GM18868 (cell line): ENCODE data around the gene MRAS.
"Not testable (repeated sequence)": the region's sequence is repeated elsewhere in the genome, so short reads cannot be mapped to it uniquely, and the experiment has no call there.

Source experiments
- ATAC-seq: cut with Tn5 transposase; IDR thresholded peaks from one replicate; pipeline ENCODE4 v1.9.1; 2021; ENCODE audit warnings: mild to moderate bottlenecking, moderate library complexity; ENCODE audit not compliant: unreplicated experiment

Gene MRAS

DNA sequence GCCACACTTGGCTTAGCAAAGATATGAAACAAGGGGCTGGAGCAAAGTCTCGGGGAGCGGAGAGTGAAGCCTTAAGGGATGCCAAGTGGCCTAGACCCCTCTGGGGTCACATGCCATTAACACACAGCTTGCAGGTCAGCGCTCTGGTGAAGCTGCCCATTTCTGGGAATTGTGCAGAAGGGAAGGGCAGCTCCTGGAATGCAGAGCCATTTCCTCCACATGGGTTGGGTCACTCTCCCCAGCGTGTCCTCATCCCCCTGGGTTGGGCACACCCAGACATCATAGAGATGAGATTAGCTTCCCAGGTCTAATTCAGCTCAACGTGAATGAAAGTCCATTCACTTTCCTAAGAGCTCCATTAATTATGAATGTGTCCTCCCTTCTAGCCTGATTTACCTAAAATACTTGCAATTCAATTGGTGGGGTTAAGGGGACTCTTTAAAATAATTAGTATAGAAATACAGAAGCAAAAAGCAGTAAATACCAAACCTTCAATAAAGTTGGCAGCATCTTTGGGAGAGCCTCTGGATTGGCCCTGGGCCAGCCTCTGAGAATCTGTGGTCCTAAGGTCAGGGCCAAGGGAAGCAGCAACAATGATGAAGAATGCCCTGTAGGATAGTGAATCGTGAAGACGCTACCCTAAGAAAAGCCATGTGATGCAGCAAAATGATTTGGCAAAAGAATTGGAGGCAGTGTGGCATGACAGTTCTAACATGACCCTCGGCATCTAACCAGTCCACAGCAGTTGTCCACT is 17.8 kb downstream of the MRAS start:
- ATAC-seq: no peak

DNA sequence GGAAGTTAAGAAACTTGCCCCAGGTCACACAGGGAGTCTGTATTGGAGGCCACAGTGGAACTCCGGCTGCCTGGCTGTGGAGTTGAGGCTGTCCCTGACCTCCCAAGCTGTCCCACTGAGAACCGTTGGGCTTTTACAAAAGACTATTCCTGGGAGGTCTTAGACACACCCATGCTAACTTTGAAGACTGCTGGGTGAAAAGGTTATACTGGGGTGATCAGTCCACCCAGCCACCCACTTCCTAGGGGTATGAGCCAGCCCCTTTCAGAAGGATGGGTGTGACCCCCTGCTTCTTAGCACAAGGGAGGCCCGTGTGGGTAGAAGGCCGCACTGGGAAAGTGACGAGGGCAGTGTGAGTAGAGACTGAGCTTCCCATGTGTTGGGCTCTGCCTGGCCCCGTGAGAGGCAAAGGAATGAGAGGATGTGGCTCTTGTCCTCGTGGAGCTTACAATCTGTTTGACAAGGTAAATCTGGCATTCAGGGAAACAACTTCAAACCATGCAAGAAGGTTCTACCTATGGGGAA is 19.0 kb downstream of the MRAS start:
- no peak for ATAC-seq

DNA sequence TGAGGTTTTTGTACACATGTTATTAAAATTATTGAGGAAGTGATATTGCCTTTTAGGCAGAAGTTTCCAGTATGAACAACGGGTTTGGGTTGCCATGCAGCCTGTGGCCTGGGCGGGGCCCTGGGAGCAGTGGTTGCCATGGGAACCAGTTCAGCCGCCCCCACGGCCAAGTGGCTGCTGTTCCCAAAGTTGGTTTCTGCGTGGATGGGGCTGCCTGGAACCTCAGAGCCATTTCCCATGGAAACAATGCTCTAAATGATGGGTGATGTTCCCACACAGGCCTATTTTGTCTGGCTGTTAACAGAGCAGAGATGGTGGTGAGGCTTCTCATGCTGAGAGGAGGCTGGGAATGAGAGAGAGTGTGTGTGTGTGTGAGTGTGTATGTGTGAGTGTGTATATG is 19.5 kb downstream of the MRAS start:
- ATAC-seq: no peak

DNA sequence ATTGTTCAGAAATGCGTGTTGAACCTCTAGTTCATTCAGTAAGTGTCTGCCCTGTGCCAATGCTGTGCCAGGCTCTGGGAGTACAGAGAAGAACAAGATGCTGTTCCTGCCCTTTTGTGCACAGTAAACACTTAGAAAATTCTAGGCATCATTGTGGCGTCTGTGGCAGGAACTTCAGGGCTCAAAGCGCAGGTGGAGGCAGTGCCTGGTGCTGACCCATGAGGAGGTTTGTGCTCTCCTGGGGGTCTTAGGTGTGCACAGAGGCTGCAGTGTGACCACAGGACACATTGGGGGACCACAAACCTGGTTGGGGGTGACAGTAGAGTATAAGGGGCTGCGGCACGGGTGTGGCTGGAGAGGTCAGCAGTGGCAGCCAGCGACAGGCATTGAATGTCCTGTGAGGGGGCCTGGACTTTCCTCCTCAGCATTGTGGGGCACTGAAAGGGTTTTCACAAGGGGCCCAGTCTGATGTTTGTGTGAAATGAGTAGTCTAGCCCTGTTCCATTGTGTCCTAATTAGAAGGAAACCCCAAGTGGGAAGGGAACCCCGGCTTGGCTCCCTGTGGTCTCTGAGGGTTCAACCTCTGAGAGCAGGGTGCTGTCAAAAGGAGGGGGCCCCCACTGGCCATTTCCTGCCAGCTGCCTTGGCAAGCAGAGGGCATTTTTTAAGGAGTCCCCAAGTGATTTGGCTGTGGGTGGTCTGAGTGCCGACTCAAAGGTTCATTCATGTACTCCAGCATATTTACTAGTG is 20.9 kb downstream of the MRAS start:
- no peak for ATAC-seq

DNA sequence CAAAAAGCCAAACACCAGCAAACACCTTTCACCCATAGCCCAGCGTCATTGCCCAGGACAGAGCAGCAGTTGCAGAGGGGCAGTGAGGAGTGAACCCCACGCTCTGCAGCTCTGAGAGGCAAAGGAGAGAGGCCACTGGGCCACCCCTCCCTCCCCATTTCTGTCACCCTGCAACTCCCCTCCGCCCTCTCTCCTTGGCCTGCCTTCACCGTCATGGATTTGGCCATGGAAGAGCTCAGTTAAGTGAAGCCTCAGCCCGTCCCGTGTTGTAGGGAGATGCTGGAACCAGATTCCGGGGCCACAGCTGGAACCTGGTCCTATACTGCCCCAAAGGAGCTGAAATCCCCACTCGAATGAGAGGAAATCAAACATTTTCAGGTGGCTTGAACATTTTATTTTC is 21.9 kb downstream of the MRAS start:
- ATAC-seq: no peak

DNA sequence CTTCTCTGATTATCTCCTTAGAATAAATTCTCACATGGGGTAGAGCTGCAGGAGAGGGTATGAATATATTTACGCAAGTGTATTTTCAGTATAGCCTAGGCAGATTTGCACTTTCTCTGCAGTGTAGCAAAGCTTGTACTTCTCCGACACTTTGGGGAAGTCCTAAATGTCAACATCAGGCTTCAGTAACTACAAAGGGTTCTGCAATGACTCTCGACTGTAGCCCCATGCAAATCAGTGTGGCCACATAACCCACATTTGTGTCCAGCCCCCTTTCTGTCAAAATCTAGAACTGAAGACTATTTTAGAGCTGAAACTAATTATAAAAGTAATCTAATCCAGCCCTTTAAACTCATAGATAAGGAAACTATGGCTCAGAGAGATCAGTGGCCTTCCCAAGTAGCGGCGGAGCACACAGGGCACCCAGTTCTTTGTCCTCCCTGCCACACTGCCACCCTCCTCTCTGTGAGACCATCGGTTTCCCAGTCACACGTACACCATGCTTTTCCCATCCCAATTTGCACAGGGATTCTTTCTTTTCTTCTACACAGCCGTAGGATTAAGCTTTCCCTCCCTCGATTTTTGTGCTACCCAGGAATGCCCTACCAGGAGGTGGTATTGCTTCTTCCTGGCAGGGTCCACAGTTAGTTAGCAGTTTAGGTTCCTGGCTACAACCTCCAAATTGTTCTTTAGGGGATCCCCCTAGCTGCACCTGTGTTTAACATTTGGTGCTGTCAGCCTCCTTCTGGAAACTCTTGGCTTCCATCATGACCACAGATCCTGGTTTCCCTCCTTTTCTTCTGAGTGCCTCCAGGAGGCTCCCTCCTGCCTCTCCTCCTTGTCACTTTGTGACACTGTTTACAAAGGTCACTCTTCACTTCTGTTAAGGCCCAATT is 22.9 kb downstream of the MRAS start:
- peak; percentile 100 for ATAC-seq

DNA sequence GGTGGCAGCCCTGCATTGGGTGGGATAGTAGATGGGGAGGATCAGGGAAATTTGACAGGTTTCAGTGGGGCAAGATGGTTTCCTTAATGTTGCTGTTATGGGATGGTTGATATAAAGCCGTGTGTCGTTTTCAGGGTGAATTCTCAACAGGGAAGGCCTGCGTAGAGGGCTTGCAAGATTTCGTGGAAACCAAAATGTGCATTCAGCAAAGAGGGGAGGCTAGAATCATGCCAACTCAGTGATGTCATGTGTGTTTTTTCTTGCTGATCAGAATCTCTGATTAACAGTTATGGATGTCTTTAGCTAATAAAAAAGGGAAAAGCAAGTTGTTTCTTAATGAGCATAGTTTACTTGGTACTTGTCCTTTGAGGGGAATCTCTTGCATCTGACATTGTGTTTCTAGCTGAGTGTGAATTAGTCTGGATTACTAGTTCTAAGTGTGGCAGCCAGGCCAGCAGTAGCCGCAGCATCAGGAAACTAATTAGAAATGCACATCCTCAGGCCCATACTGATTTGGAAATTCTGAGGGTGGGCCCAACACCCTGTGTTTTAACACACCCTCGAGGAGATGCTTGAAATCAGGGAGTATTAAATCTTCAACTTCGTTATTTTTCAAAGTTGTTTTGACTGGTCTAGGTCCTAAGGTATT is 24.8 kb downstream of the MRAS start:
- no peak for ATAC-seq

DNA sequence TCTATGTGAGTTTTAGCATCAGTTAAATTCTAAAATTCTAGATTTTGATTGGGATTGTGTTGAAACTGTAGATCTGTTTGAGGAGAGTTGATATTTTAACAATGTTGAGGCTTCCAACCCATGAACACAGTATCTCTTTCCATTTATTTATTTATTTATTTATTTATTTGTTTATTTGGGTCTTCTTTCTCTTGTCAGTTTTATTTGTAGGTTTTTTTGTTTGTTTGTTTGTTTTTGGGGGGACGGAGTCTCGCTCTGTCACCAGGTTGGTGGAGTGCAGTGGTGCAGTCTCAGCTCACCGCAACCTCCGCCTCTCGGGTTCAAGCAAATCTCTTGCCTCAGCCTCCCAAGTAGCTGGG is 25.3 kb downstream of the MRAS start:
- no peak for ATAC-seq

DNA sequence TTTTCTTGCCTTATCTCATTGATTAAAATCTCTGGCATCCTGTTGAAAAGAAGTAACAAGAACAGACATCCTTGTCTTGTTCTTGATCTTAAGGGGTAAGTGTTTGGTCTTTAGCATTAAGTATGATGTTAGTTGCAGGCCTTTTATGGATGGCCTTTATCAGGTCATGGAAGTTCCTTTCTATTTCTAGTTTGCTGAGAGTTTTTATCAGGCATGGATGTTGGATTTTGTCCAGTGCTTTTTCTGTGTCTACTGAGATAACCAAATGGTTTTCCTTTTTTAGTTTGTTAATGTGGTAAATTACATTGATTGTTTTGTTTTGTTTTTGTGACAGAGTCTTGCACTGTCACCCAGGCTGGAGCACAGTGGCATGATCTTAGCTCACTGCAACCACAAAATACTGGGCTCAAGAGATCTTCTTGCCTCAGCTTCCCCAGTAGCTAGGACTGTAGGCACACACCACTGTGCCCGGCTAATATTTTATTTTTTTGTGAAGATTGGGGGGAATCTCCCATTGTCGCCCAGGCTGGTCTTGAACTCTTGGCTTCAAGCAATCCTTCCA is 26.3 kb downstream of the MRAS start:
- no peak for ATAC-seq

DNA sequence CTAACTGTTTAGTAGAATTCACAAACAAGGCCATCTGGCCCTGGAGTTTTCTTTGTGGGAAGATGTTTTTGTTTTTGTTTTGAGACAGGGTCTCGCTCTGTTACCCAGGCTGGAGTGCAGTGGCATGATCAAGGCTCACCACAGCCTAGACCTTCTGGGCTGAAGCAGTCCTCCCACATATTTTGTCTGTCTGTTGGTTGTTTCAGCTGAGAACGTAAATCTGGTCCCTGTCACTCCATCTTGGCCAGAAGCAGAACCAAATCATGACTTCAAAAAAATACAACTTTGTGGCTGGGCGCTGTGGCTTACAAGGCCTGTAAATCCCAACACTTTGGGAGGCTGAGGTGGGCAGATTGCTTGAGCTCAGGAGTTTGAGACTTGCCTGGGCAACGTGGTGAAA is 27.1 kb downstream of the MRAS start:
- ATAC-seq: no peak

DNA sequence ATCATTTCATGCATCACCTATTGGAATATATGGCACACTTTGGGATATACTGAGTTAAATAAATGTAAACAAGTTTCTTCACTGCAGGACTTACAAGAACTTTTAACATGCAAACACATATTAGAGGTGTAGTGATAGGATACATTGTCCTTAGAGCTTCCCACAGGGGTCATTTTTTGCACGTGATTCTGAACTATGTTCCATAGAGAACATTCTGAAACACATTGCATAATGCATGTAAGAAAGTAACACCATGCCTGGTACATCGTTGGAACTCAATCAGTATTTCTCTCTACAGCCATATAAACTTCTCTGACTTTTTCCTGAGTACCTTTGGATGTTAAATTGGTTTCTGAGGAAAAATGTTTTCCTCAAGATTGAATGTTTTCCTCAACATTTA is 28.3 kb downstream of the MRAS start:
- ATAC-seq: no peak

DNA sequence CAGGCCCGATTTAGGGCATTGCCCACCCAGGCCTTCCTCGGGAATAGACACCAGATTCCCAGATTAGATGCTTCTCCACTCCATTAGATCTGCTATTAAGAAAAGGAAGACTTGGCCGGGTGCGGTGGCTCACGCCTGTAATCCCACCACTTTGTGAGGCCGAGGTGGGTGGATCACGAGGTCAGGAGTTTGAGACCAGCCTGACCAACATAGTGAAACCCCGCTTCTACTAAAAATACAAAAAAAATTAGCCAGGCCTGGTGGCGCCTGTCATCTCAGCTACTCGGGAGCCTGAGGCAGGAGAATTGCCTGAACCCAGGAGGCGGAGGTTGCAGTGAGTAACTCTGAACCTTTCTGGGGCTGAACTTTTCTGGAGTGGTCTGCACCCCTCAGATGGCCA is 28.8 kb downstream of the MRAS start:
- ATAC-seq: not testable (repeated sequence)

DNA sequence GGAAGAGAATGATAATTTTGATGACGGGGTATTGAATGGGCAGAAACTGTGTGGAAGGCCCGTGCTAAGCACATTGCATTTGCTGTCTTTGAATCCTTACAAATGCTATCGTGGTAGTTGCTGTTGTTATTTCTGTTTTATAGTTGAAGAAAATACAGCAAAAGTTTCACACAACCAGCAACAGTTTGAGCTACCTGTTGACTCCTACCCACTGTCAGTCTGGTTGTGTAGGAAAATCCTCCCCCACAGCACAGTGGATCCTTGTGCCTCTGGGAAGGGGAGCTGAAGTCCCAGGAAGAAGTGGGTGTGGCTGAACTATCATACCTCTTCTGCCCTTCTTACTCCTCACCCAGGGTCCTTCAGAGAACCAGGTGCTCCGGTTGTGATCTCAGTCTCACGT is 29.4 kb downstream of the MRAS start:
- no peak for ATAC-seq

DNA sequence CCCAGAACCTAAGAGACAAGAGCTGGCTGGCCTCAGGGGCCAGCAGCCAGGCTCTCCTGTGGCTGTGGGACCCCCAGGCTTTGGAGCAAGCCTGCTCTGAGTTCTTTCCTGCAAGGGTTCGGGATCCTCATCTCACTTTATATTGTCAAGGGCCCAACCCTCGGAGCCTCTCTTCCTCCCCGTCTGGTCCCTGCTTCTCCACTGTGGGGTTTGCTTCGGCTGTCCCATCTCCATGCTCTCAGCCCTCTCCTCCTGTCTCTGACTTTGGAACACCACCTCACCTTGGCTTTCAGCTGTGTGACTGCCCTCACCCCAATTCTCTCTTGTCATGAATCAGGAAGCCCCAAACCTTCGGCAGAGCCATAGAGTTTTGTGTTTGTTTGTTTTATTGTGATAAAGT is 30.0 kb downstream of the MRAS start:
- ATAC-seq: no peak

DNA sequence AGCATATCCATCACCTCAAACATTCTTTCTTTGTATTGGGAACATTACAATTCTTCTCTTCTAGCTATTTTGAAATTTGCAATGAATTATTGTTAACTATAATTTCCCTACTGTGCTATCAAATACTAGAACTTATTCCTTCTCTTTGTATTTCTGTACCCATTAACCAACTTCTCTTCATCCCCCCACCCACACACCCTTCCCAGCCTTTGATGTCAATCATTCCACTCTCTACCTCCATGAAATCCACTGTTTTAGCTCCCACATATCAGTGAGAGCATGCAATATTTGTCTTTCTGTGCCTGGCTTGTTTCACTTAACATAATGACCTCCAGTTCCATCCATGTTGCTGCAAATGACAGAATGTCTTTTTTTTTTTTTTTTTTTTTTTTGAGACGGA is 30.6 kb downstream of the MRAS start:
- ATAC-seq: no peak

DNA sequence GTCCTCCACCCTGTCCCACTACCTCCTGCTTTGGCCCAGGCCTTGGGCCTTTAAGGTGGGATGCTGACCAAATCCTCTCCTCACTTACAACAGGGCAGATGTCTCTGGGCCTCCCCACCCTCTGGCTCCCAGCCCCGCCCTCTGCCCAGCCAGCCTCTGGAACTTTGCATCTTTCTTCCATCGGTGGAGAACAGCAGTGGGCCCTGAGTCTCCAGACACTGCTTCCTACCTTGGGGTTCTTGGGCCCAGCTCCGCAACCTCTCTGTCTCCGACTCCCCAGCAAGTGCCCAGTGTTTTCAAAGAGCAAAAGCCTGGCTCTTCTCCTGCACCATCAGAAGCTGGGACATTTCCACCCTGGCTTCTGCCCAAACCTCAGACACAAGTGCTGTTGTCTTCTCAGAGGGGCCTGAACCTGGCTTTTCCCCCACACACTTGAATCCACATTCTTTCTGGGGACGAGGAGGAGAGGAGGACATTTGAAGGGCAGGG is 33.1 kb downstream of the MRAS start:
- no peak for ATAC-seq

DNA sequence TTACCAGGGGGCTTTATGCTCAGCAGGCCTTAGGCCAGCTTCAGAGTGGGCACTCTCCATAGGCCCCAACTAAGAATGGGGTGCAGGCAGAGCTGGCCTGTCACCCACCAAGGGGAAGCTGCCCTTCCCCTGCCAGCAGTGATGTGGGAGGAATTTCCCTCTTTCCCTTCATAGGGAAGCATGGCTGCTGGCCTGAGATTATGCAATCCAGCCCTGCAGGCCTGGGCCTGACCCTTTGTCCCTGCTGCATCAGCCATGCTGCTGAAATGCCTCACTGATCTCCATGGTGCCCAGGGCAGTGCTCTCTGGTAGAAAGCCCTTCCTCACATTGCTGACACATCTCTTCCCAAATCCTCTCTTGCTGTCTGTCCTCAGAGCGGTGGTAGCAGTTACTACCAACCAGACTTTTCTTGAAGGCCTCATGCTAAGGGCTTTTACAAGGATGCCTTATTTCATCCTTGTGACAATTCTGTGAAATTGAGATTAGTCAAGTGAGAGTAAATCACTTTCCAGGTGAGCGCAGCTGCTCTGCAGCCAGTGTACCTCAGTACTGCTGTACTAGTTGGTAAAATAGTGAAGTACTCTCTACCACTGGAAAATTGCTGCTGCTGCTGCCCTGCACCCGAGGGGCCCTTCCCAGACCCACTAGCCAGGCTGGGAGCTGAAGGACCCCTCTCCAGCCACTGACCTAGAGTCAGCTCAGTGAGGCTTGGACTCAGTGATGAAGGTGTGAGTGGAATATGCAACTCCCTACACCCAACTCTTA is 33.8 kb downstream of the MRAS start:
- no peak for ATAC-seq

DNA sequence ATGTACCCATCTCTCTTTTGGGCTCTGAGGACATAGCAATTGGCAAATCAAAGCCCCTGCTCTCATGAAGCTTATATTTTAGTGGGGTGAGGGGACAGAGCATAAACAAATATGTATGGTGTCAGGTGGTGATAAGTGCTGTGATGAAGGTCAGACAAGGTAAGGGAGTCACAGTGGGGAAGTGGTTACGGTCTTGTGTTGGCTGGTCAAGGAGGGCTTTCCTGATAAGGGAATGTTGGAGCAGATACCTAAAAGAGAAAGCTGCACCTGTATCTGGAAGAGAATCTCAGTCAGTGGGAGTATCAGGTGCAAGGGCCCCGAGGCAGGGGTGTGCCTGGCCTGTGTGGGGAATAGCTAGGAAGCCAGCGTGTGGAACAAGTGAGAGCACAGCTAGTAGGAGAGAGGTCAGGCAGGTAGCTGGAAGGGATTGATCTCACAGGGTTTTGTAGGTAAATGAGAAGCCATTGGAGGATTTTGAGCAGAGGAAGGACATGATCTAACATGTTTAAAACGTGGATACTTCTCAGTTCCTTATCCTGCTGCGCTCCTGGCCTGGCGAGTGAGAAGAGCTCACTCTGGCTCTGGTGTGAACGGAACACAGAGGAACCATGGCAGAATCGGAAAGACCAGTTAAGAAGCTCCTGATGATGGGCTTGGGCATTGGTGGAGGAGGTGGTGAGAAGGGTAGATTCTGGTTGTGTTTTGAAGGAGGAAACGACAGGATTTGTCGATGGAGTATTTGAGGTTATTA is 35.5 kb downstream of the MRAS start:
- no peak for ATAC-seq

DNA sequence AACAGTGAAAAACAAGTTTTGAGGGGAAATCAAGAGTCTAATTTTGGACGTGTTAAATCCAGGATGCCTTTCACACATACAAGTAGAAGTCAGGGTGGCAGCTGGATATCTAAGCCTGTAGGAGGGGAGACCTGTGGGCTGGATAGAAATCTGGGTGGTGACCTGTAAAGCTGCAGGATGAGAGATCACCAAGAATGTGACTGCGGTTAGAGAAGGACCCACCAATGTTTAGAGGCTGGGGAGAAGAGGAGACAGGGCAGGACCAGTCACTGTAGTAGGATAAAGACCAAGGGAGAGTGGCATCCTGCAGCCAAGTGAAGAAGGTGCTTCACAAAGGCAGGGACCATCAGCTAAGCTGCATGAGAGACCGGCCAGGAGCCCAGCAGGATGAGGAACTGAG is 36.2 kb downstream of the MRAS start:
- no peak for ATAC-seq
